A549 treated with GW870086 at 1 μM for 4 hours (cell line): Measurements from ENCODE around the gene TMEM272. TPM values are rescaled to one million over a fixed set of nuclear protein-coding genes. Genes with fewer than 3 reads are reported as not detected.

Source experiments
- total RNA-seq: library from RNA; stranded (reverse); fragments of 200-300 nt; extraction: Qiagen RNA extraction; gene quantifications from 5 replicates; pipeline ENCODE4 v1.2.3, GENCODE V29; 2022; ENCODE audit warnings: low read depth

The TMEM272 gene
- total RNA-seq: not detected in 5 replicates

GRCh38 chr13:51844862-51845573 lies at the start of gene TMEM272:
Gene TMEM272, minus strand, starts transcription at chr13:51845177. Its CDS starts 6,647 bp downstream, at chr13:51838530.

GRCh38 chr13:51861723-51862300 lies 16.8 kb upstream of the TMEM272 start, which contains the start of gene CCDC70:
Gene CCDC70, plus strand, starts transcription at chr13:51861969. Its CDS starts 3,443 bp downstream, at chr13:51865412.

GRCh38 chr13:51803422-51804294 lies 41.3 kb downstream of the TMEM272 start, which contains the start of gene DHRS12:
Gene DHRS12, minus strand, starts transcription at chr13:51804163. Its CDS starts 4,504 bp downstream, at chr13:51799659.

Other genes with a start within 250 kb of the TMEM272 start
- gene DHRS12, start 41.0 kb downstream of the TMEM272 start, total RNA-seq: 4.9 to 6.9 TPM (median 5.7 TPM) in 5 replicates
- gene CCDC70, start 16.8 kb upstream of the TMEM272 start, total RNA-seq: not detected in 5 replicates
- 1.9 to 3.1 TPM (median 2.7 TPM) in 5 replicates for gene ATP7B, start 166.3 kb upstream of the TMEM272 start, total RNA-seq
- 5.7 to 10.2 TPM (median 8.2 TPM) in 5 replicates for gene ALG11, start 167.2 kb upstream of the TMEM272 start, total RNA-seq
- gene UTP14C, start 179.5 kb upstream of the TMEM272 start, total RNA-seq: 5.5 to 7.8 TPM (median 6.8 TPM) in 5 replicates